ENCODE measurements around the gene UBFD1.

The UBFD1 gene

DNA sequence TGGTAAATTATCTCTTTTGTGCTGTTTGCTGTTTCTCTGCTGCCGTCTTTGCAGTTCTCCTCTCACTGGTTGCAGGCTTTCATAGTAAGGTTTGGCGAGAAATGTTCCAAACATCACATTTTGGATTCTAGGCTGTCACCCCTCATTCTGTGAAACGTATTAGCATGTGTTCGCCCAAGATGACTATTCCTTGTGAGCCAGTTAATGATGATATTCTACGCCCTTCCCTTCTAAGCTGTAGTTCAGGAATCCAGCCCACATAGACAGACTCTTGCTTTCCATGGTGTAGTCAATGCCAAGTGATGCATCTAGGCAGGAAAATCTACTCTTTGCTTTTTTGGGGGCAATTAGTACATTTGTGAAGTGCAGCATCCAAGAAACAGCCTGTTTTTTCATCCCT lies 14.4 kb downstream of the UBFD1 start:
- TF ChIP-seq, protein P1, sequence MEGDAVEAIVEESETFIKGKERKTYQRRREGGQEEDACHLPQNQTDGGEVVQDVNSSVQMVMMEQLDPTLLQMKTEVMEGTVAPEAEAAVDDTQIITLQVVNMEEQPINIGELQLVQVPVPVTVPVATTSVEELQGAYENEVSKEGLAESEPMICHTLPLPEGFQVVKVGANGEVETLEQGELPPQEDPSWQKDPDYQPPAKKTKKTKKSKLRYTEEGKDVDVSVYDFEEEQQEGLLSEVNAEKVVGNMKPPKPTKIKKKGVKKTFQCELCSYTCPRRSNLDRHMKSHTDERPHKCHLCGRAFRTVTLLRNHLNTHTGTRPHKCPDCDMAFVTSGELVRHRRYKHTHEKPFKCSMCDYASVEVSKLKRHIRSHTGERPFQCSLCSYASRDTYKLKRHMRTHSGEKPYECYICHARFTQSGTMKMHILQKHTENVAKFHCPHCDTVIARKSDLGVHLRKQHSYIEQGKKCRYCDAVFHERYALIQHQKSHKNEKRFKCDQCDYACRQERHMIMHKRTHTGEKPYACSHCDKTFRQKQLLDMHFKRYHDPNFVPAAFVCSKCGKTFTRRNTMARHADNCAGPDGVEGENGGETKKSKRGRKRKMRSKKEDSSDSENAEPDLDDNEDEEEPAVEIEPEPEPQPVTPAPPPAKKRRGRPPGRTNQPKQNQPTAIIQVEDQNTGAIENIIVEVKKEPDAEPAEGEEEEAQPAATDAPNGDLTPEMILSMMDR (IDR thresholded peaks at IDR 0.05) = no peak
- TF ChIP-seq ZFX (IDR thresholded peaks at IDR 0.05; ENCODE audit: borderline replicate concordance) = no peak
- H3K27ac ChIP-seq = no peak overlapping the region

DNA sequence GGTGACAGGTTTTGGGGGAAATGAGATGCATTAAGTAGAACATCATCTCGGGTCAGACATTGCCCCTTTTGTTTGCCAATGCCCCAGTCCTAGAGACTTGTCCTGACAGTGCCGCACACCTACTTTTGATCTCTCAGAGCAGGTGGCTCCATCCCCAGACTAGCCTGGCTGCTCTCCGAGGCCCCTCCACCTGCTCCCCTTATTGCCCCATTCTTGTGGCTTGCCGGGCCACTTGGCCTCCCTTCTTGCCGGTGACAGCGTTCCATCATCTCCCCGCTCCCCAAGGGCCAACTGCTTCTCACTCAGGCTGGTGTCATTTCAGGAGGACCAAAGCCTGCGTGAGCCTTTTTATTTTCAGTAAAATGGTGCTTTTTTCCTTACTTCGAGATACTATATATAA lies 14.9 kb downstream of the UBFD1 start:
- H3K27ac ChIP-seq = no peak overlapping the region
- no peak for TF ChIP-seq ZFX (IDR thresholded peaks at IDR 0.05; ENCODE audit: borderline replicate concordance)
- TF ChIP-seq, protein P1 (IDR thresholded peaks at IDR 0.05) = no peak

DNA sequence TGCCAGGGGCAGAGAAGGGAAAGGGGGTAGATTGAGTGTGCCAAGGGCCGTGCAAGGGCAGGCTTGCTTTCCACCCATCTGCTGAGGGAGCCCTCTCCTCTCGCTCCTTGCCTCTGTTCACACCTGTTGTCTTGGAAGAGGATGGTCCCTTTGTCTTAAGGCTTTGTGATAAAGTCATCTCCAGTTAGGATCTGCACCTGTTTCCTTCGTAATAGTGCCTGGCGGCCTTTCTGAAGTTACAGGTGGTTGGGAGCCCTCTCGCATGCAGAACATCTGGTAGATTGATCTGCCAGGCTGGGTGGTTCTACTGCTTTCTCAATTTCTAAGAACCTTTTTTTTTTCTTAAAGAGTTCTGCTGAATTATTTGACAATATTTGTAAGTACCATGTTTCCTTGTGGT lies 16.3 kb downstream of the UBFD1 start:
- TF ChIP-seq ZFX (IDR thresholded peaks at IDR 0.05; ENCODE audit: borderline replicate concordance) = no peak
- TF ChIP-seq, protein P1 (IDR thresholded peaks at IDR 0.05) = no peak
- no peak overlapping the region for H3K27ac ChIP-seq

DNA sequence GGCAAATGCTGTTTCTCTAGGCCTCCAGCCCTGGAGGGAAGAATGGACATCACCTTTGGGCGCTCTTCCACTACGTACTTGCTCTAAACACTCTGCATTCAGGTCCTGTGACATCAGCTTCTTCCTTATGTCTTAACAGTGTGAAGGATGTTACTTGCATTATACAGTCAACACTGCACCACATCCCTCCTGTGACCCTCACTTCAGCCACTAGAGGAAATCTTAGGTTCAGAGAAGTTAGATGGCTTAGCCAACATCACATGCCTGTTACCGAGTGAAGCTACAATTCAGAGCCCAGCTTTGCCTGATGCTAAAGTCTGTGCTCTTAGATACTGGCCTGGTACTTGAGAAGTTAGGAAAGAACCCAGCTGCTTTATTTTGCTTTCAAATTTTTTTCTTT lies 18.3 kb downstream of the UBFD1 start:
- H3K27ac ChIP-seq = no peak overlapping the region
- TF ChIP-seq, protein P1 (IDR thresholded peaks at IDR 0.05) = no peak
- TF ChIP-seq ZFX (IDR thresholded peaks at IDR 0.05; ENCODE audit: borderline replicate concordance) = no peak

DNA sequence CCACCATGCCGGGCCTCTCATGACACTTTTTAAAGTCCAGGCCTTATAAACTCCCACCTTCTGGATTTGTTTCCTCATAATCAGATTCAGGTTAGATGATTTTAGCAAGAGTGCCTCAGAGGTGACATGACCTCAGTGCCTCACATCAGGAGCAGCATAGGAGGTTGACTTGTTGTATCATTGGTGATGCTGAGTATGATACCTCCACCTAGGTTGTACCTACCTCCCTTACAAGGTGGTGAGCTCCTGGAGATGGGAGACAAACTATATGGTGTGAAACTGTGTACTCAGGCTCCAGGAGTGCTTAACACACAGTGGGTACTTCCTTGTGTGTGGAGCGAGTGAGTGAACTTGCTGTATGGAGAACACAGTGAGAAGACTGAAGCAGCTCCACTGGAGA lies 20.0 kb downstream of the UBFD1 start:
- H3K27ac ChIP-seq = no peak overlapping the region
- TF ChIP-seq, protein P1 (IDR thresholded peaks at IDR 0.05) = no peak
- TF ChIP-seq ZFX (IDR thresholded peaks at IDR 0.05; ENCODE audit: borderline replicate concordance) = no peak

DNA sequence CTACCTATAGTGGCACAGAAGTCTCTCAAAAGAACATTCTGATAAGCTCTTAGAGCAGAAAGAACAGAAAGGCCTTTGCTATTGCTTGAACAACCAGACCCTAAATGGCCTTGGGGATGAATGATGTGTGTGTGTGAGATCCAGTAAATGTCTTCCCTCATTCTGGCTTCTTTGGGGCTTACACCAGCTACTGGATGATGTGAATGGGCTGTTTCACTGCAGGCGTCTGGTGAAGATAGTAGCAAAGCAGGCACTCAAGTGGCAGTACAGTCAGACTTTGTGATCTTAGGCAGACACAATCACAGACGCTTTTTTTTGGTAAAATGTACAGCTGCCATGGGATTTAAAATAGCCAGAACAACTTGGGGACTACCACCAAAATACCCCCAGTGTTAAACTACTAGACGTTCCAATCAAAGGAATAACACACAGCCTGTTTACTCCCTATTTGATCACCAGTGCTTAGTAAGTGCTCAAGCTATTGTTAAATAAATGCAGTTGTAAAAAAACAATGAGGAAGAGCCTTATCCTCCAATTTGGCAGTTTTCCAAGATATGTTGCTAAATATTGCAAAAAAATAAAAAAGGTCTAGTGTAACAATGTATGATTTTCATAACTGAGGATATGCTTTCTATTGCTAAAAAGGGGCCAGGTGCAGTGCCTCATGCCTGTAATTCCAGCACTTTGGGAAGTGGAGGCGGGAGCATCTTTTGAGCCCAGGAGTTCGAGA lies 20.7 kb downstream of the UBFD1 start:
- TF ChIP-seq, protein P1 (IDR thresholded peaks at IDR 0.05) = no peak
- TF ChIP-seq ZFX (IDR thresholded peaks at IDR 0.05; ENCODE audit: borderline replicate concordance) = no peak
- no peak overlapping the region for H3K27ac ChIP-seq

DNA sequence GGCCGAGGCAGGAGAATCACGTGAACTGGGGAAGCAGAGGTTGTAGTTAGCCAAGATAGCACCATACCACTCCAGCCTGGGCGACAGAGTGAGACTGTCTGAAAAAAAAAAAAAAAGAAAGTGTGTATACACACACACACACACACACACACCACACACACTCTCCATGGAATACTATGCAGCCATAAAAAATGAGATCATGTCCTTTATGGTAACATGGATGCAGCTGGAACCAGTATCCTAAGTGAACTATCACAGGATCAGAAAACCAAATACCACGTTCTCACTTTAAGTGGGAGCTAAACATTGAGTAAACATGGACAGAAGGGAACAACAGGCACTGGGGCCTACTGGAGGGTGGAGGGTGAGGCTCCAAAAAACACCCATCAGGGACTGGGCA lies 21.8 kb downstream of the UBFD1 start:
- no peak overlapping the region for H3K27ac ChIP-seq
- TF ChIP-seq ZFX (IDR thresholded peaks at IDR 0.05; ENCODE audit: borderline replicate concordance) = no peak

DNA sequence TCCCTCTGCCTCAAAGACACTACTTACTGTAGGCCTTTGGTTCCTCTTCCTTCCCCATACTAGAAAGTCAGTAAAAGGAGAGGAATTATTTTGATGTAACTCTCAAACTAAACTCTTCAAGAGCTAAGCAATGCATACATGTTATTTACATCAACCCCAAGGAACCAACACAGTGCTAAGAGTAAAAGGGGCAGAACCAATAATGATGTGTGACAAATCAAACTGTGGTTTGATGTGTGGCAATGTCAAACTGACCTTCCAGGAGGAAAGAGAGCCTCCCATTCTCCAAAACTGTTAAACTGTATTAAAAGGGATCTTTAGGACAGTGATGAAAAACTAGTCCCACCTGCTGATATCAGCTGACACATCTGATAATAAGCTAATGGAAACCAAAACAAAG lies 22.9 kb downstream of the UBFD1 start:
- TF ChIP-seq, protein P1 (IDR thresholded peaks at IDR 0.05) = no peak
- no peak for TF ChIP-seq ZFX (IDR thresholded peaks at IDR 0.05; ENCODE audit: borderline replicate concordance)
- H3K27ac ChIP-seq = no peak overlapping the region

Data from 22Rv1 (cell line).